ENCODE results near the gene RBM14.

- no peak for TF ChIP-seq SUZ12 (IDR thresholded peaks at IDR 0.05; ENCODE audit: extremely low read depth, insufficient read depth, insufficient read length)
- no peak for TF ChIP-seq ZNF274 (IDR thresholded peaks at IDR 0.05; ENCODE audit: low read depth, low read length)
Observed at GRCh38 chr11:66569076-66569475, 47.4 kb upstream of the RBM14 start.

Measured in NT2/D1 (cell line).